ENCODE results near the gene SNIP1. TPM values are rescaled to one million over a fixed set of nuclear protein-coding genes. Genes with fewer than 3 reads are reported as not detected.
"Not testable (repeated sequence)": the region's sequence is repeated elsewhere in the genome, so short reads cannot be mapped to it uniquely, and the experiment has no call there.

Gene SNIP1
- polyA plus RNA-seq, 4 donors = 12.3 to 14.6 (median 13.7) TPM

DNA sequence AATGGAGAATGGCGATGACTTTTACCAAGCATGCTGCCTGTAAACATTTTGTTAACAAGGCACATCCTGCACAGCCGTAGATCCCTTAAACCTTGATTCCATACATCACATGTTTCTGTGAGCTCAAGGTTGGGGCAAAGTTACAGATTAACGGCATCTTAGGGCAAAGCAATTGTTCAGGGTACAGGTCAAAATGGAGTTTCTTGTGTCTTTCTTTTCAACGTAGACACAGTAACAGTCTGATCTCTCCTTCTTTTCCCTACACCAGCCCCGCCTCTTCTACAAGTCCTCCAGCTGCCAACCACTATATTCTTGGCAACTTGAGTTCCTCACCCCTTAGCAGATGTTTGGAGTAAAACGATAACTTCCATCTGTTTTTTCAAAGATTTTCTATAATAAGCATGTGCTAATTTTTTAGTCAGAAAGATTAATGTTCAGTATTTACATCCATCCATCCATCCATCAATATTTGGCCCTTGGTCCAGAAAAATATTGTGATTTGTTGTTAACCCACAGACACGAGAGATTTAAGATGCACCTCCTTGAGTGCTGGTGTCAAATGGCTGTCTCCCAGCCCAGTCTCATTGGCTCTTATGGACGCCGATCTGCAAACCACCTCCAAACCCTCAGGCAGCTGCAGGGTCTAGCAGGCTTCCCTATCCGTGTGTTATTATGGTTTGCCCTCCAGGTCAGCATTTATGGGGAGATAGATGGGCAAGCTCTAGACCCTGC lies 6.5 kb upstream of the SNIP1 start:
- no peak for DNase-seq (ENCODE audit: low read depth in 4 of 4, low spot score in 3 of 4)

- not testable (repeated sequence) for DNase-seq (ENCODE audit: low read depth in 4 of 4, low spot score in 3 of 4)
These were observed 5.9 kb upstream of the SNIP1 start for GRCh38 chr1:37559957-37560379.

- DNase-seq (ENCODE audit: low read depth in 4 of 4, low spot score in 3 of 4) = no peak
These were observed 5.0 kb upstream of the SNIP1 start for GRCh38 chr1:37559080-37559479.

DNA sequence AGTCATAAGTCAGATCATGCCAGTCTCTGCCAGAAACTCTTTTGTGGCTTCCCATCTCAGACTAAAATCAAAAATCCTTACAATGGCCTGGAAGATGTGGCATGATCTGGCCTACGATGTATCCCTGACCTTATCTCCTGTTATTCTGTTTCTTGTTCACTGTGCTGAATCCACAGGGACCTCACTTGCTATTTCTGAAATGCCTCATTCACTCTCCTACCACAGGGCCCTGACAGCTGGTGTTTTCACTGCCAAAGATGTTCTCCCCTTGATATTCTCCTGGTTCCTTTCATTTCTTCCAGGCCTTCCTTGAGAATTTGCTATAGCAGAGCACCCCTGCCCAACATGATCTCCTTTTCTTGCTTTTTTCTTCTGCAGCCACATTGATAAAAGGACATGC lies 4.3 kb upstream of the SNIP1 start:
- DNase-seq (ENCODE audit: low read depth in 4 of 4, low spot score in 3 of 4) = no peak

DNA sequence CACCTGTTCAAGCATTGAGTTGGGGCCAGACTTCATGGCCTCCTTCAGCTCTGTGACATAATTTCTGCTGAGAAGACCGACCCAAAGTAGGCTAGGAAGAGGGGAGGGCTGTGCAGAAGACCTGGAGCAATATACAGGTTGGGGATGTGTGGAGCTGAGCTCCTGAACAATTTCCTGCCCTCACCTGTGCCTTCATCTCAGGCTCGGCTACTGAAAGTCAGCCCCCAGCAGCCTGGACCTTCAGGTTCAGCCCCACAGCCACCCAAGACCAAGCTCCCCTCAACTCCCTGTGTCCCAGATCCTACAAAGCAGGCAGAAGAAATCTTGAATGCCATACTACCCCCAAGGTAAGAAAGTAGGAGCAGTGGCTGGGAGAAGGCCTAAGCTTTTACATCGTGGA lies 3.3 kb upstream of the SNIP1 start:
- no peak for DNase-seq (ENCODE audit: low read depth in 4 of 4, low spot score in 3 of 4)

DNA sequence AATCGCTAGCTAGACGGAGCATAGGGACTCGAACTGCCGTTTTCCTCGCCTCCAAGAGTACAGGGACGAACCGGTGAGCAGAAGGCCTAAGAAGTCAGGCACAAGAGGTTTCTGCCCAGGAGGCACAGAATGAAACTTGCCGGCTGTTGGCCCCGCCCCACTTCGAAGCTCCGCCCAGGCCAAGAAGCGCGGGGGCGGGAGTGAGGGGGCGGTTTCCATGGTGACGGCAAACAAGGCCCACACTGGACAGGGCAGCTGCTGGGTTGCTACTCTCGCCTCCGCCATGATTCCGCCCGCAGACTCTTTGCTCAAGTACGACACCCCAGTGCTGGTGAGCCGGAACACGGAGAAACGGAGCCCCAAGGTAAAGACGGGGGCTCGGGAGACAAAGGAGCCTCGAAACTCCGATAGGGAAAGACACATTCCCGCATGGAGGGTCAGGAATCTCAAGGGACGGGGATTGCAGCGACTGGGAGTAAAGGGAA lies 2.7 kb upstream of the SNIP1 start, which contains the start of gene DNALI1:
Gene DNALI1 (plus strand): TSS at position 229 of the 485 bp plus-strand sequence. CDS start 55 bp downstream, at position 284.
- peak; percentile 81 to 88 (median 84) for DNase-seq (ENCODE audit: low read depth in 4 of 4, low spot score in 3 of 4)

DNA sequence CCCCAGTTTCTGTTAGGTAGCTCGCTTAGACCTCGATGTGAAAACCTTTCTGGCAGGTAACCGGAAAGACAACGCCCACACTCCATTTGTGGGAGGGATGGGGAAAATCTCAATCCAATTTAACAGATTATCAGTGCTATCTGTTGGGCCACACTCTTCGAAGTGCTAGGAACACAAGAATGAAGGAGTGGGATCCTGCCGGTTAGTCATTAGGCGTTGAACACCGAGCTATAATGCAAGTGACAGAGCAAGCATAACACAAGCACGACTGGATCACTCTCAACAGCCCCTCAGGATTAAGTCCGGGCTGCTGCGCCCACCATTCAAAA lies 531 bp downstream of the SNIP1 start:
- no peak for DNase-seq (ENCODE audit: low read depth in 4 of 4, low spot score in 3 of 4)

GRCh38 chr1:37549341-37549740 lies 4.8 kb downstream of the SNIP1 start:
- no peak for DNase-seq (ENCODE audit: low read depth in 4 of 4, low spot score in 3 of 4)

DNA sequence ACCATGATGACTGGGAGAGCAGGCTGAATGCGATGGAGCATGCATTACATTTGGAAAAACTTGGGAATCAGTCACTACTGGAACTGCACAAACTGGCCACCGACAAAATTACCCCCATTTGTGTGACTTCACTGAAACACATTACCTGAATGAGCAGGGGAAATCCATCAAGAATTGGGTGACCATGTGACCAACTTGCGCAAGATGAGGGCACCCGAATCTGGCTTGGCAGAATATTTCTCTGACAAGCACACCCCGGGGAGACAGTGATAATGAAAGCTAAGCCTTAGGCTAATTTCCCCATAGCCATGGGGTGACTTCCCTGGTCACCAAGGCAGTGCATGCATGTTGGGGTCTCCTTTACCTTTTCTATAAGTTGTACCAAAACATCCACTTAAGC lies 9.1 kb downstream of the SNIP1 start:
- DNase-seq (ENCODE audit: low read depth in 4 of 4, low spot score in 3 of 4) = no peak

- DNase-seq (ENCODE audit: low read depth in 4 of 4, low spot score in 3 of 4) = no peak
These were observed 9.6 kb downstream of the SNIP1 start for GRCh38 chr1:37544530-37544929.

GRCh38 chr1:37540036-37540785 lies 13.9 kb downstream of the SNIP1 start:
- no peak for DNase-seq (ENCODE audit: low read depth in 4 of 4, low spot score in 3 of 4)

GRCh38 chr1:37539154-37539553 lies 14.9 kb downstream of the SNIP1 start:
- DNase-seq (ENCODE audit: low read depth in 4 of 4, low spot score in 3 of 4) = not testable (repeated sequence)

- no peak for DNase-seq (ENCODE audit: low read depth in 4 of 4, low spot score in 3 of 4)
These were observed 16.7 kb downstream of the SNIP1 start for GRCh38 chr1:37537378-37537777.

GRCh38 chr1:37533317-37534093 lies 20.6 kb downstream of the SNIP1 start:
- no peak for DNase-seq (ENCODE audit: low read depth in 4 of 4, low spot score in 3 of 4)

DNA sequence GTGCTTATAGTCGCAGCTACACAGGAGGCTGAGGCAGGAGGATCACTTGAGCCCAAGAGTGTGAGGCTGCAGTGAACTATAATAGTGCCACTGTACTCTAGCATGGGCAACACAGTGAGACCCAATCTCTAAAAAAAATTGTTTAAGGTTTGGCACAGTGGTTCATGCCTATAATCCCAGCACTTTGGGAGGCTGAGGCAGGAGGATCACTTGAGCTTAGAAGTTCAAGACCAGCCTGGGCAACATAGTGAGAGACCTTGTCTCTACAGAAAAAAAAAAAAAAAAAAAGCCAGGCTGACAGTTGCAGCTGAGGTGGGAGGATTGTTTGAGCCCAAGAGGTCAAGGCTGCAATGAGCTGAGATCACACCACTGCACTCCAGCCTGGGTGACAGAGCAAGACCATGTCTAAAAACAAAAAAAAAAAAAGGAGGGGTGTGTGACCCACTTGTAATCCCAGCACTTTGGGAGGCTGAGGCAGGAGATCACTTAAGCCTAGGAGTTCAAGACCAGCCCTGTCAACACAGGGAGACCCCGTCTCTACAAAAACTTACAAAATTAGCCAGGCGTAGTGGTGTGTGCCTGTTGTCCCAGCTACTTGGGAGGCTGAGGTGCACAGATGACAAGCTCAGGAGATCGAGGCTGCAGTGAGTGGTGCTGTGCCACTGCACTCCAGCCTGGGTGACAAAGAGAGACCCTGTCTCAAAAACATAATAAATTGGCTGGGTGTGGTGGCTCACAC lies 21.5 kb downstream of the SNIP1 start:
- not testable (repeated sequence) for DNase-seq (ENCODE audit: low read depth in 4 of 4, low spot score in 3 of 4)

- DNase-seq (ENCODE audit: low read depth in 4 of 4, low spot score in 3 of 4) = not testable (repeated sequence)
These were observed 24.2 kb downstream of the SNIP1 start for GRCh38 chr1:37529888-37530287.

- no peak for DNase-seq (ENCODE audit: low read depth in 4 of 4, low spot score in 3 of 4)
These were observed 34.5 kb downstream of the SNIP1 start for GRCh38 chr1:37519613-37520012.

DNA sequence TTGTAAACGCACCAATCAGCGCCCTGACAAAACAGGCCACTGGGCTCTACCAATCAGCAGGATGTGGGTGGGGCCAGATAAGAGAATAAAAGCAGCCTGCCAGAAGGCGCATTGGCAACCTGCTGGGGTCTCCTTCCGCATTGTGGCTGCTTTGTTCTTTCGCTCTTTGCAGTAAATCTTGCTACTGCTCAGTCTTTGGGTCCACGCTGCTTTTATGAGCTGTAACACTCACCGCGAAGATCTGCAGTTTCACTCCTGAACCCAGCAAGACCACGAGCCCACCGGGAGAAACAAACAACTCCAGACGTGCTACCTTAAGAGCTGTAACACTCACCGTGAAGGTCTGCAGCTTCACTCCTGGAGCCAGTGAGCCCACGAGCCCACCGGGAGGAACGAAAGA lies 35.2 kb downstream of the SNIP1 start:
- not testable (repeated sequence) for DNase-seq (ENCODE audit: low read depth in 4 of 4, low spot score in 3 of 4)

DNA sequence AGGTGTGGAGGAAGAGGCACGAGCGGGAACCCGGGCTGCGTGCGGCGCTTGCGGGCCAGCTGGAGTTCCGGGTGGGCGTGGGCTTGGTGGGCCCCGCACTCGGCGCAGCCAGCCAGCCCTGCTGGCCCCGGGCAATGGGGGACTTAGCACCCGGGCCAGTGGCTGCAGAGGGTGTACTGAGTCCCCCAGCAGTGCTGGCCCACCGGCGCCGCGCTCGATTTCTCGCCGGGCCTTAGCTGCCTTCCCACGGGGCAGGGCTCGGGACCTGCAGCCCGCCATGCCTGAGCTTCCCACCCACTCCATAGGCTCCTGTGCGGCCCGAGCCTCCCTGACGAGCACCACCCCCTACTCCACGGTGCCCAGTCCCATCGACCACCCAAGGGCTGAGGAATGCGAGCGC lies 35.9 kb downstream of the SNIP1 start:
- DNase-seq (ENCODE audit: low read depth in 4 of 4, low spot score in 3 of 4) = not testable (repeated sequence)

DNA sequence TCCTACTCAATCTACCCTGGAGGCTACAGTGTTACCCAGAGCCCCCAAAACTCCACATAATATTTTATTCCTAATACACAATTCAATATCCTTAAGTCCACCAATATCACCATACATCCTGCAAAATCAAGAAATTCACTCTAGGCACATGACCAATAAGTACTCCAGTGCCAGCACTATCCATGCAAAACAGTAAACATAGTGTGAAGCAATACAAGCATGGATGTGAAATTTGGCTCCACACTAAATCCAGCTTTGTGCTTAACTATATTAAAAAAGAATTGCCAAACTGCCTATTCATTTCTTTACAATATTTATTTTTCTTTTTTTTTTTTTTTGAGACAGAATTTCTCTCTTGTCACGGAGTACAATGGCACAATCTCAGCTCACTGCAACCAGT lies 36.5 kb downstream of the SNIP1 start:
- DNase-seq (ENCODE audit: low read depth in 4 of 4, low spot score in 3 of 4) = no peak

Data from right renal pelvis (tissue), 4 donors.